Brain microvascular endothelial cell (primary cell): ENCODE results near the gene TFAP2D.

Experiments
- DNase-seq: peaks from one replicate; pipeline ENCODE4 v3.0.0-alpha.2; 2020
- H3K27ac ChIP-seq: fragments of 250-450 bp; sonication (Bioruptor Pico); 2 replicates; pipeline ENCODE4 v1.5.1; 2020; ENCODE audit warnings: mild to moderate bottlenecking, moderate library complexity
- H3K27me3 ChIP-seq: fragments of 250-450 bp; sonication (Bioruptor Pico); replicated peaks from 2 replicates; pipeline ENCODE4 v1.5.1; 2020; ENCODE audit warnings: mild to moderate bottlenecking
- H3K36me3 ChIP-seq: fragments of 250-450 bp; sonication (Bioruptor Pico); replicated peaks from 2 replicates; pipeline ENCODE4 v1.5.1; 2020; ENCODE audit warnings: mild to moderate bottlenecking
- H3K4me3 ChIP-seq: 2 replicates; pipeline ENCODE4 v1.5.1; 2011; ENCODE audit warnings: low read depth, mild to moderate bottlenecking, control low read depth, low read length, moderate library complexity
- CTCF ChIP-seq: IDR thresholded peaks from 2 replicates; pipeline ENCODE4 v1.5.1; 2011; ENCODE audit warnings: low read depth, mild to moderate bottlenecking, moderate library complexity, low read length, control low read depth, inconsistent platforms; ENCODE audit errors: missing control alignments
- in situ Hi-C: cut with HindIII; loops from 2 replicates; pipeline ENCODE4 v1.10.0; 2017; ENCODE audit warnings: low sequenced_read_pairs, low pct_ligation_motif_present

TFAP2D gene

GRCh38 chr6:50822078-50822476 is 108.8 kb downstream of the TFAP2D start:
- in situ Hi-C loops, result no loop called here
- H3K27me3 ChIP-seq, result peaks cover 51% of the 10 kb centered on the region
- peak; percentile 5 for DNase-seq
- no peak overlapping the region for H3K4me3 ChIP-seq
- no peaks in the 10 kb centered on the region for H3K36me3 ChIP-seq
- H3K27ac ChIP-seq, result no peak overlapping the region
- no peak for TF ChIP-seq CTCF
